Measurements from ENCODE around the gene CPSF4L. TPM values are rescaled to one million over a fixed set of nuclear protein-coding genes. Genes with fewer than 3 reads are reported as not detected.

Gene CPSF4L
- polyA plus RNA-seq, 1 donor (not counting 4 experiments of a cell fraction or from before 2014, with no cell fraction given), result not detected

- Histone ChIP-seq H3K4me1 (ENCODE audit: control insufficient read depth, extremely low read depth, insufficient read depth, low read length) (peaks cover 36% of the 10 kb centered on the region), H3K9me3 (ENCODE audit: control insufficient read depth, low read depth, low read length) (no peaks in the 10 kb centered on the region), H3K79me2 (ENCODE audit: control insufficient read depth, insufficient read depth, low read length) (peaks cover 39% of the 10 kb centered on the region), H4K20me1 (ENCODE audit: control insufficient read depth, extremely low read depth, insufficient read depth, low read length) (no peaks in the 10 kb centered on the region), H2AFZ (ENCODE audit: control insufficient read depth, low read length) (no peak overlapping the region), H3K36me3 (ENCODE audit: control insufficient read depth in 2 of 2, extremely low read depth in 1 of 2, insufficient read depth in 2 of 2, low read length in 2 of 2) (peaks cover 0 to 2% of the 10 kb centered on the region in 2 experiments), H3K4me2 (ENCODE audit: control insufficient read depth, extremely low read depth, insufficient read depth, low read depth, low read length) (no peak overlapping the region), H3K27me3 (ENCODE audit: control insufficient read depth, extremely low read depth, insufficient read depth, low read length) (no peaks in the 10 kb centered on the region), H3K4me3 (ENCODE audit: control insufficient read depth in 2 of 3, extremely low read depth in 1 of 3, insufficient read depth in 2 of 3, low read depth in 1 of 3, low read length in 3 of 3) (no peak overlapping the region), H3K9ac (ENCODE audit: control insufficient read depth, extremely low read depth, insufficient read depth, low read length) (no peak overlapping the region), H3K27ac (ENCODE audit: control insufficient read depth, insufficient read depth, low read length) (no peak overlapping the region), H3K9me1 (ENCODE audit: control insufficient read depth, extremely low read depth, insufficient read depth, low read length) (peaks cover 3% of the 10 kb centered on the region)
- DNase-seq (ENCODE audit: low read depth, low spot score), result no peak
- no peak for TF ChIP-seq CTCF (optimal IDR thresholded peaks at IDR 0.05 in 1 of 3, IDR thresholded peaks at IDR 0.05 in 1 of 3, conservative IDR thresholded peaks at IDR 0.05 in 1 of 3; ENCODE audit: extremely low read depth in 1 of 3, insufficient read depth in 2 of 3, low read length in 3 of 3)
- no peak for TF ChIP-seq EZH2 (IDR thresholded peaks at IDR 0.05; ENCODE audit: low read length)
- FAIRE-seq, result no peak
- dilution Hi-C loops (cut with MboI; ENCODE audit: extremely low pct_ligation_motif_present, low sequenced_read_pairs), result no loop called here
Observed at GRCh38 chr17:73224237-73224636, 37.4 kb downstream of the CPSF4L start.

DNA sequence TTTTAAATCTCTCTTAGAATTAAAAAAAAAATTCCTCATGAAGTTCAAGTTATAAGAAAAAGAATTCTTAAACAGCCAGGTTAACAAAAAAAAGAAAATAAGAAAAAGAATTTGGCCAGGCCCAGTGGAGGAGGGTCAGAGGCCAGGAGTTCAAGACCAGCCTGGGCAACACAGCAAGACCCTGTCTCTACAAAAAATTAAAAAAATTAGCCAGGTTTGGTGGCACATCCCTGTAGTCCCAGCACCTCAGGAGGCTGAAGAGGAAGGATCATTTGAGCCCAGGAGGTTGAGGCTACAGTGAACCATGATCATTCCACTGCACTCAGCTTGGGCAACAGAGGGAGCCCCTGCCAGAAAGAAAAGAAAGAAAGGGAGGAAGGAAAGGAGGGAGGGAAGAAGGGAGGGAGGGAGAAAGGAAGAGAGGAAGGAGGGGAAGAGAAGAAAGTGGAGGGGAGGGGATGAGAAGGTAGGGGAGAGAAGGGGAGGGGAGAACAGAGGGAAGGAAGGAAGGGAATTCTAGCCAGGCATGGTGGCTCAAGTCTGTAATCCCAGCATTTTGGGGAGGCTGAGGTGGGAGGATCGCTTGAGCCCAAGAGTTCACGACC, 38.0 kb downstream of the CPSF4L start:
- Histone ChIP-seq H2AFZ (ENCODE audit: control insufficient read depth, low read length) (no peak overlapping the region), H3K9me3 (ENCODE audit: control insufficient read depth, low read depth, low read length) (no peaks in the 10 kb centered on the region), H3K4me2 (ENCODE audit: control insufficient read depth, extremely low read depth, insufficient read depth, low read depth, low read length) (no peak overlapping the region), H3K27me3 (ENCODE audit: control insufficient read depth, extremely low read depth, insufficient read depth, low read length) (no peaks in the 10 kb centered on the region), H3K79me2 (ENCODE audit: control insufficient read depth, insufficient read depth, low read length) (peaks cover 39% of the 10 kb centered on the region), H3K9me1 (ENCODE audit: control insufficient read depth, extremely low read depth, insufficient read depth, low read length) (peaks cover 3% of the 10 kb centered on the region), H3K9ac (ENCODE audit: control insufficient read depth, extremely low read depth, insufficient read depth, low read length) (no peak overlapping the region), H3K4me1 (ENCODE audit: control insufficient read depth, extremely low read depth, insufficient read depth, low read length) (peaks cover 32% of the 10 kb centered on the region), H3K36me3 (ENCODE audit: control insufficient read depth in 2 of 2, extremely low read depth in 1 of 2, insufficient read depth in 2 of 2, low read length in 2 of 2) (peaks cover 0 to 2% of the 10 kb centered on the region in 2 experiments), H4K20me1 (ENCODE audit: control insufficient read depth, extremely low read depth, insufficient read depth, low read length) (no peaks in the 10 kb centered on the region), H3K27ac (ENCODE audit: control insufficient read depth, insufficient read depth, low read length) (no peak overlapping the region), H3K4me3 (ENCODE audit: control insufficient read depth in 2 of 3, extremely low read depth in 1 of 3, insufficient read depth in 2 of 3, low read depth in 1 of 3, low read length in 3 of 3) (no peak overlapping the region)
- dilution Hi-C loops (cut with MboI; ENCODE audit: extremely low pct_ligation_motif_present, low sequenced_read_pairs), result no loop called here
- TF ChIP-seq EZH2 (IDR thresholded peaks at IDR 0.05; ENCODE audit: low read length) (no peak), CTCF (optimal IDR thresholded peaks at IDR 0.05 in 1 of 3, IDR thresholded peaks at IDR 0.05 in 1 of 3, conservative IDR thresholded peaks at IDR 0.05 in 1 of 3; ENCODE audit: extremely low read depth in 1 of 3, insufficient read depth in 2 of 3, low read length in 3 of 3) (no peak)
- no peak for DNase-seq (ENCODE audit: low read depth, low spot score)
- FAIRE-seq, result no peak
